ENCODE data around the gene ENTPD3.

Gene ENTPD3

DNA sequence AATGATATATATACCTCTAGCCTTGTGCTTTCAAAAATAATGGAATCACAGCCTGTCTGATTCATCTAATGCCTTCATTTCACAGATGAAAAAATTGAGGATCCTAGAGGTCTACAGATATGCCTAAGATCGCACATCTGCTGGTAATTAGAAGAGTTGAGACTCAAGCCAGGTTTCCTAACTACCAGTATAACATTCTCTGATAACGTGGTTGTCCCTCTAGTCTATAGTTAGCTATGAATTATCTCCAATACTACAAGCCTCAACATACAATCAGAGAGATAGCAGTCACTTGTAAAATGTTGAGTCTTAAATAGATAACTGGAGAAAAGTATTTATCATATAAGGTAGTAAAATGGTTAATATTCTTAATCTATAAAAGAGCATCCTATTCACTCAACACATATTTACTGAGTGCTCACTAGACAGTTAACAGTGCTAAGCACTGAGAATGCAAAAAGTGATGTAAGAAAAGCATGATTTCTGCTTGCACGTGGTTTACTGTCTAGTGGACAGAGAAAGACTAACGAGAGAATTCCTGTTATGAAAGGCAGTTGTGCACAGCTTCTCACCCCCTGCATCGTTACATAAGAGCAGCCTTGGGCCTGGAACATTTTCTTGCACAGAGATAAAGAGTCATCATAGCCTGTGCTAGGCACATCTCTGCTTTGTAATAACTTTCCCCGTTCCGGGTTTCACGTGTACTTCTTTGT lies 4.9 kb upstream of the ENTPD3 start:
- DNase-seq (ENCODE audit: low read depth) = no peak
- in situ Hi-C loops (cut with HindIII; ENCODE audit: low sequenced_read_pairs) = no loop called here
- no peak overlapping the region for H3K4me3 ChIP-seq (ENCODE audit: low read depth, low read length)
- TF ChIP-seq, protein P1, sequence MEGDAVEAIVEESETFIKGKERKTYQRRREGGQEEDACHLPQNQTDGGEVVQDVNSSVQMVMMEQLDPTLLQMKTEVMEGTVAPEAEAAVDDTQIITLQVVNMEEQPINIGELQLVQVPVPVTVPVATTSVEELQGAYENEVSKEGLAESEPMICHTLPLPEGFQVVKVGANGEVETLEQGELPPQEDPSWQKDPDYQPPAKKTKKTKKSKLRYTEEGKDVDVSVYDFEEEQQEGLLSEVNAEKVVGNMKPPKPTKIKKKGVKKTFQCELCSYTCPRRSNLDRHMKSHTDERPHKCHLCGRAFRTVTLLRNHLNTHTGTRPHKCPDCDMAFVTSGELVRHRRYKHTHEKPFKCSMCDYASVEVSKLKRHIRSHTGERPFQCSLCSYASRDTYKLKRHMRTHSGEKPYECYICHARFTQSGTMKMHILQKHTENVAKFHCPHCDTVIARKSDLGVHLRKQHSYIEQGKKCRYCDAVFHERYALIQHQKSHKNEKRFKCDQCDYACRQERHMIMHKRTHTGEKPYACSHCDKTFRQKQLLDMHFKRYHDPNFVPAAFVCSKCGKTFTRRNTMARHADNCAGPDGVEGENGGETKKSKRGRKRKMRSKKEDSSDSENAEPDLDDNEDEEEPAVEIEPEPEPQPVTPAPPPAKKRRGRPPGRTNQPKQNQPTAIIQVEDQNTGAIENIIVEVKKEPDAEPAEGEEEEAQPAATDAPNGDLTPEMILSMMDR (IDR thresholded peaks at IDR 0.05; ENCODE audit: low read depth, low read length, missing control alignments) = no peak

DNA sequence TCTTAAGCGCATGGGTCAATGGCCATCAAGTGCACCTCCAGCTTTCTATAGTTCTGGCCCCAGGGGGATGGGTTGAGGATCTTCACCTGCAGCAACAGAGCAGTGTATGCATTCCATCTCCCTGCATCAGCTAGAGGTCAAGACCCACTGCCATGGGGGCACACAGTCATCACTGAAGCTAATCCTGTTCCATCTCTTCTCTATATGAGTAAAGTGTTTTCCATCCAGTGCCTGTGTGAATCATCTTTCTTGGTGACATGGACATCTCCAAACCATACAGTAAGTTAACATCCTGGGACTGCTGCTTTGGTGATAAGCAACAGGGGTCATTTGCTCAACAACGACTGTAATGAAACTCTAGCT lies 4.4 kb upstream of the ENTPD3 start:
- in situ Hi-C loops (cut with HindIII; ENCODE audit: low sequenced_read_pairs) = no loop called here
- TF ChIP-seq, protein P1 (IDR thresholded peaks at IDR 0.05; ENCODE audit: low read depth, low read length, missing control alignments) = no peak
- no peak for DNase-seq (ENCODE audit: low read depth)
- H3K4me3 ChIP-seq (ENCODE audit: low read depth, low read length) = no peak overlapping the region

DNA sequence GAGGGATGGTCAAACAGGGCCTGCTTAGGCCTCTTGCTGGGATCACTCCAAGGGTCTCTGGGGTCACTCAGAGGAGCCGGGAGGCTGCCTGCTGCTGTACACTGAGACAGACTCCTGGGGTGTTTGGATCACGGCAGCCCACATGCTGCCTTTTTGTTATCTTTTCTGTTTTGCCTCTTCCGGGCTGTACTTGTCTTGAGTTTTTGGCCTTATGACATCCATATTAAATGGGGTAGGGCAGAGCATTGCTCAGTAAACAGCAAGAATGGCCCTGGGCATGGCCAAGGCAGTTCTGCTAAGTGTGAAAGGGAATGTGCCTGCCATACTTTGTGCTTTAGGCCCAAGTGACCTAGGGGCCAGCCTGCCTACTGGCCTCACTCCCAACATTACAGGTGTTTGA lies 771 bp upstream of the ENTPD3 start:
- DNase-seq (ENCODE audit: low read depth) = no peak
- TF ChIP-seq, protein P1 (IDR thresholded peaks at IDR 0.05; ENCODE audit: low read depth, low read length, missing control alignments) = no peak
- in situ Hi-C loops (cut with HindIII; ENCODE audit: low sequenced_read_pairs) = no loop called here
- H3K4me3 ChIP-seq (ENCODE audit: low read depth, low read length) = no peak overlapping the region

DNA sequence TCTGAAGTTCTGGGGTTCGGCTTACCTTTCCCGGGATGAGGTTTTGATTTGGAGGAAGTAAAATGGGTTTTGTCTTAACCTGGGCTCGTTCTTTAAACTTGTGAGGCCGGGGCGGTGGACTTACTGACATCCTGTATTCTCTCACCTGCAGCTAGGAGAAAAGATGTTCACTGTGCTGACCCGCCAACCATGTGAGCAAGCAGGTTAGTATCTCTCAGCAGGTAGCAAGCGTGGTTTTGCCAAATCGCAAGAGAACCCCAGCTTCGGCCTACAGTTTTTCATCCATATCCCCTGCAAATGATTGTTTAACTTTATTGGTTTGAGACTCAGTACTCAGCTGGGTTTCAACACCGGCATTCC lies 891 bp downstream of the ENTPD3 start:
- in situ Hi-C loops (cut with HindIII; ENCODE audit: low sequenced_read_pairs) = no loop called here
- H3K4me3 ChIP-seq (ENCODE audit: low read depth, low read length) = peak overlapping the region; percentile 37
- DNase-seq (ENCODE audit: low read depth) = no peak
- TF ChIP-seq, protein P1 (IDR thresholded peaks at IDR 0.05; ENCODE audit: low read depth, low read length, missing control alignments) = no peak

DNA sequence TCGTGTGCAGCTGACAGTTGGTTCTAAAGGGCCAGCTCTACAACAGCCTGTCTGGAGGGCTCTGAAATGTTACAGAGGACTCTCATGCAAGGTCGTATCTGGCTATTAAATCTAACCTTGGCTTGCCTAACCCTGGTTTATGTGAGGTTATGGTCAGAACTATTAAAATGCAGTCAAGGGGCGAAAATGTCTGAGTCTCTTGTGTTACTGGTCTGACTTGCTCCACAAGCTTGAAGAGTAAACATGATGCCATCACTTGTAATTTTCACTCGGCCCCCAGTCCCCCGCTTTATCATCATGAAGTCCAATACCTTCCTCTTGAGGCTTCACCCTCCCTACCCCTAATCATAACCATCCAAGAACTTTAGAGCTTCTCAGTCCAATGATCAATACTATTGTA lies 9.4 kb downstream of the ENTPD3 start:
- H3K4me3 ChIP-seq (ENCODE audit: low read depth, low read length) = no peak overlapping the region
- in situ Hi-C loops (cut with HindIII; ENCODE audit: low sequenced_read_pairs) = no loop called here
- no peak for DNase-seq (ENCODE audit: low read depth)
- TF ChIP-seq, protein P1 (IDR thresholded peaks at IDR 0.05; ENCODE audit: low read depth, low read length, missing control alignments) = no peak

DNA sequence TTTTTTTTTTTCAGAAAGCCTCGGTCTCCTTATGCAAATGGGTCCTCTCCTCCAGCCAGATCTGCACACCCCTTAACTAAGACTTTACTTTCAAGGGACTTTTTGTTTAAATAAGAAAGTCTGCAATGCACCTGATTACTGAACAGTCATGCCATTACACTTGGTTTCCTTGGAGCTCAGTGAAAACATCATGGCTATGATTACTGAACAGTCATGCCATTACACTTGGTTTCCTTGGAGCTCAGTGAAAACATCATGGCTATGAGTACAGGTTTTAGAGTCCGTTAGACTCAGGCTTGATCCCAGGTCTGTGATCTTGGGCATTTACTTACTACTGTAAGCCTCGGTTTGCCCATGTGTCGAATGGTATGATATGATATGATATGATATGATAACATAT lies 10.1 kb downstream of the ENTPD3 start:
- in situ Hi-C loops (cut with HindIII; ENCODE audit: low sequenced_read_pairs) = no loop called here
- DNase-seq (ENCODE audit: low read depth) = no peak
- TF ChIP-seq, protein P1 (IDR thresholded peaks at IDR 0.05; ENCODE audit: low read depth, low read length, missing control alignments) = no peak
- no peak overlapping the region for H3K4me3 ChIP-seq (ENCODE audit: low read depth, low read length)

Measured in astrocyte of the cerebellum (primary cell).